Measurements from ENCODE around the gene TEX55.
"Not testable (repeated sequence)": the region's sequence is repeated elsewhere in the genome, so short reads cannot be mapped to it uniquely, and the experiment has no call there.

- not testable (repeated sequence) for TF ChIP-seq CTCF, POLR2A (IDR thresholded peaks at IDR 0.05)
Observed at GRCh38 chr3:119118330-119118729, 27.6 kb upstream of the TEX55 start.
